ENCODE data around the gene GATA1.
A peak's percentile ranks its signal among the peaks of the same experiment; 100 is the strongest.
"Not testable (repeated sequence)": the region's sequence is repeated elsewhere in the genome, so short reads cannot be mapped to it uniquely, and the experiment has no call there.

The GATA1 gene

GRCh38 chrX:48814722-48815121 lies 28.3 kb downstream of the GATA1 start:
- DNase-seq (ENCODE audit: low spot score), result no peak

DNA sequence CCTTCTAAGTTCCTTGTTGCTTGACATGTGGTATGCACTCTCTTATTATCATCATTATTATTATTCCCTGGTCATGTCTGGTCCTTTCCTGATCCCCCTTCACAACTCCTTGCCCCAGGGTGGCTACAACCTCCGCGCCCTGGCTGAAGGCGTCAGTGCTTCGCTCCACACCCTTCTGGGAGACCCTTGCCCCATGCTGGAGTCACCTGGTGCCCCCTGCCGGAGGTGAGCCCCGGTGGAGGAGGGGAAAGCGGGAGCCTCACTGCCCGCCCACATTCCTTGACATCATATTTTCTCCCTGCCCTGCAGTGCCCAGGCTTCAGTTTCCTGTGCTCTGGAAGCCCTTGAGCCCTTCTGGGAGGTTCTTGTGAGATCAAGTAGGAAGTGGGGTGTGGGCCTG lies 28.9 kb downstream of the GATA1 start:
- no peak for DNase-seq (ENCODE audit: low spot score)

DNA sequence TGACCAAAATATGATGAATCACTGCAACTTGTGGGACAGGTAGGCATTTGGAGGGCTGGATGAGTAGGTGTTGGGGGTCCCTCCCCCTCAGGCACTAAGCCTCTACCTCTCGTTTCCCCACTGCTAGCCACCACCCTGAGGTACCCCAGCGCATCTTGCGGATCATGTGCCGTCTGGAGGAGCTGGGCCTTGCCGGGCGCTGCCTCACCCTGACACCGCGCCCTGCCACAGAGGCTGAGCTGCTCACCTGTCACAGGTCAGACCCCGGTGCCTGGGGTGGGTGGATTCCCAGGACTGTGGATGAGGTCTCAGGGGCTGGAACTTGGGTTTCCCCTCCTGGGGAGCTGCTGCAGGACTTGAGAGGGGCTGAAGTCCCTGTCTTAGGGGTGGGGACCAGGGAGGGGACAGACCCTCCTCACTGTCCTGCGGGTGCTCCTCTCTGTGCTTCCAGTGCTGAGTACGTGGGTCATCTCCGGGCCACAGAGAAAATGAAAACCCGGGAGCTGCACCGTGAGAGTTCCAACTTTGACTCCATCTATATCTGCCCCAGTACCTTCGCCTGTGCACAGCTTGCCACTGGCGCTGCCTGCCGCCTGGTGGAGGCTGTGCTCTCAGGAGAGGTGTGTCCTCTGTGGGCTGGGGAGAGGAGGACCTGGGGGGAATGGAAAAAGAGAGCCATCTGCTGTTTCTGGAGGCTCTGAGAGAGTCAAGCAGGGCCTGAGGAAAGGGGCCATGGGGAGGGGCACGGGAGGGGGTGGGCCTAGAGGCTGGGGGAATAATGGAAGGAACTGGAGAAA lies 29.8 kb downstream of the GATA1 start:
- DNase-seq (ENCODE audit: low spot score), result no peak

- DNase-seq (ENCODE audit: low spot score), result no peak
Observed at GRCh38 chrX:48818098-48818497, 31.7 kb downstream of the GATA1 start.

GRCh38 chrX:48818866-48819265 lies 32.5 kb downstream of the GATA1 start:
- no peak for DNase-seq (ENCODE audit: low spot score)

DNA sequence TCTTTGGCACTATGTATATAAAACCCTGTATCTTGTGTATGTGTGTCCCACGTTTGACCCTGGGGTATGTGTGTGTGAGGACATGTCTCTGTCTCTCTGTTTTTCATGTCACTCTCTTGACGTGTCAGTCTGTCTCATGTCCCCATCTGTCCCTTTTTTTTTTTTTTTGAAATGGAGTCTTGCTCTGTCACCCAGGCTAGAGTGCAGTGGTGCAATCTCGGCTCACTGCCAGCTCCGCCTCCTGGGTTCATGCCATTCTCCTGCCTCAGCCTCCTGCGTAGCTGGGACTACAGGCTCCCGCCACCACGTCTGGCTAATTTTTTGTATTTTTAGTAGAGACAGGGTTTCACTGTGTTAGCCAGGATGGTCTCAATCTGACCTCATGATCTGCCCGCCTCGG lies 33.0 kb downstream of the GATA1 start:
- not testable (repeated sequence) for DNase-seq (ENCODE audit: low spot score)

- DNase-seq (ENCODE audit: low spot score), result peak; percentile 22
Observed at GRCh38 chrX:48823053-48823452, 36.7 kb downstream of the GATA1 start.

GRCh38 chrX:48824066-48824465 lies 37.7 kb downstream of the GATA1 start:
- DNase-seq (ENCODE audit: low spot score), result no peak

DNA sequence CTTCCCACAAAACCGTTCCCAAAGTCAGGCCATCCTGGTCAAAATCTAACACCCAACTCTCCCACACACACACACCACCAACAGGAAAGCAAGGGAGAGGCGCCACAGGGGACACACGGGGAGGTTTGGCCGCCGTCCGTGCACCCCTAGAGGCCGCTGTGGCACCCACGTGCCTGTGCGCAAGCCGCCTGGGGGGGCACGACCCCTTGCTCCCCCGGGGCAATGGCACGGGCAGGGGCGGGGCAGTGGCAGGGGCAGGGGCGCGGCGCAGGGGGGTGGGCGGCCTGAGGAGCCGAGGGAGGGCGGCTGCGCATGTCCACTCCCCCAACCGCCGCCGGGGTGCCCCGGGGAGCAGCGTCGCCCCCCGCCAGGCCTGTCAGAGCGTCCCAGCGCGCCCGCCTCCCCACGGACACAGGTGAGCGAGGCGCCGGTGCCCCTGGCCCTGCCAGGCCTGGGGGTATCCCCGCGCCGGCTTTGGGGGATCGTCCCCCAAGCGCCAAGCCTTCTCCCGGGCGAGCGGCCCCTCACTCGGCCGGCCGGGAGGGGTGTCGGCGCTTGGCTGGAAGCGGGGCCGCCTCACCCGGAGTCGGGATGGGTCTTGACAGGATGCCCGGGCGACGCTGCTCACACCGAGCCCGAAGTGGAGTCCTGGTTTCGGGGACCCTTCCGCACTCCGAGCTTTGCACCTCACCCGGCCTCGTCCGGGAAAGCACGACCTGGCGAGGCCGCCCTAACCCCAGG lies 39.9 kb downstream of the GATA1 start, which contains the start of gene ERAS:
TSS of gene ERAS (plus strand) at position 379 of the 741 bp plus-strand sequence. CDS start 2,611 bp downstream, outside the sequence.
- peak; percentile 14 for DNase-seq (ENCODE audit: low spot score)

DNA sequence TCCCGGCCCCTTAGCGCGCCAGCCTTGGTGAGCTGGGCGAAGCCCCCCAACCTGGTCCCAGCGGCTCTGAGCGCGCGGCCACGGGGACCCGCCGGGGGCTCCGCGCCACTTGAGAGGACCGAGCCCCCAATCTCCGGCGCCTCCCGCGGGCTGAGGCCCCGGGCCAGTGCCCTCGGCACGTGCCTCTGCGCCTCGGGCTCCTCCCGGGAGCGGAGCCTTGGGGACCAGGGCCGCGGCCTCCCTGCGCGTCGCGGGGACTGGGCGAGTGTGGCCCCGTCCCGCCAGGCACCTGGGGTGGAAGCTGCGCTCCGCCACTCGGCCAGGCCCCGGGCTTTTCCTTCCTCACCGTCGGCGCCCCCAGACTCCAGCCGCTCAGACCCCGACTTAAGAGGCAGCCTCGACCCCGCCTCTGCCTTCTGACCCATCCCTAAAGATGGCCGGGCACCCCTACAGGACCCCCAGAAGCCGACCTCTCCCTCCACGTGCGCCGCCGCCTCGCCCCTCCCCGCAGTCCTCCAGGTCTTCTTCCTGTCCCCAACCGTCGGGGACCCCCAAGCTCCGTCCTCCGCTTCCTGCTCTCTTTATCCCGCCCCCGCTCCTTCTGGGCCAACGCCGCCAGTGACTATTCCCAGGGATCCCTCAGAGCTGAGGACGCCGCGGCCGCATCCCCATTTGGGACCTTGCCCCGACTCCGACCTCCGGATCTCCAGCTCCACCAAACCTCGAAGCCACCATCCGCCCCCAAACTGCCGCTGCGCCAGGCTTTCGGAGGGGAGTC lies 40.7 kb downstream of the GATA1 start:
- peak; percentile 19 for DNase-seq (ENCODE audit: low spot score)

GRCh38 chrX:48827654-48827968 lies 41.2 kb downstream of the GATA1 start:
- DNase-seq (ENCODE audit: low spot score), result no peak

DNA sequence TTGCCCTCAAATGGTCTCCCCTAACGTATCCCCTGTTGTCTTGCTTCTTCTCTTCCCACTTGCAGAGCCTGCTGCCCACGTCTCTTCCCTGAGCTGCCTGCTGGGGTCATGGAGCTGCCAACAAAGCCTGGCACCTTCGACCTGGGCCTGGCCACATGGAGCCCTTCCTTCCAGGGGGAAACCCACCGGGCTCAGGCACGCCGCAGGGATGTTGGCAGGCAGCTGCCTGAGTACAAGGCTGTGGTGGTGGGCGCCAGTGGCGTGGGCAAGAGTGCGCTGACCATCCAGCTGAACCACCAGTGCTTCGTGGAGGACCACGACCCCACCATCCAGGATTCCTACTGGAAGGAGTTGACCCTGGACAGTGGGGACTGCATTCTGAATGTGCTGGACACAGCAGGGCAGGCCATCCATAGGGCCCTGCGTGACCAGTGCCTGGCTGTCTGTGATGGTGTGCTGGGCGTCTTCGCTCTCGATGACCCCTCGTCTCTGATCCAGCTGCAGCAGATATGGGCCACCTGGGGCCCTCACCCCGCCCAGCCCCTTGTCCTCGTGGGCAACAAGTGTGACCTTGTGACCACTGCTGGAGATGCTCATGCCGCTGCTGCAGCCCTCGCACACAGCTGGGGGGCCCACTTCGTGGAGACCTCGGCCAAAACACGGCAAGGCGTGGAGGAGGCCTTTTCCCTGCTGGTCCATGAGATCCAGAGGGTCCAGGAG lies 42.8 kb downstream of the GATA1 start:
- DNase-seq (ENCODE audit: low spot score), result no peak

DNA sequence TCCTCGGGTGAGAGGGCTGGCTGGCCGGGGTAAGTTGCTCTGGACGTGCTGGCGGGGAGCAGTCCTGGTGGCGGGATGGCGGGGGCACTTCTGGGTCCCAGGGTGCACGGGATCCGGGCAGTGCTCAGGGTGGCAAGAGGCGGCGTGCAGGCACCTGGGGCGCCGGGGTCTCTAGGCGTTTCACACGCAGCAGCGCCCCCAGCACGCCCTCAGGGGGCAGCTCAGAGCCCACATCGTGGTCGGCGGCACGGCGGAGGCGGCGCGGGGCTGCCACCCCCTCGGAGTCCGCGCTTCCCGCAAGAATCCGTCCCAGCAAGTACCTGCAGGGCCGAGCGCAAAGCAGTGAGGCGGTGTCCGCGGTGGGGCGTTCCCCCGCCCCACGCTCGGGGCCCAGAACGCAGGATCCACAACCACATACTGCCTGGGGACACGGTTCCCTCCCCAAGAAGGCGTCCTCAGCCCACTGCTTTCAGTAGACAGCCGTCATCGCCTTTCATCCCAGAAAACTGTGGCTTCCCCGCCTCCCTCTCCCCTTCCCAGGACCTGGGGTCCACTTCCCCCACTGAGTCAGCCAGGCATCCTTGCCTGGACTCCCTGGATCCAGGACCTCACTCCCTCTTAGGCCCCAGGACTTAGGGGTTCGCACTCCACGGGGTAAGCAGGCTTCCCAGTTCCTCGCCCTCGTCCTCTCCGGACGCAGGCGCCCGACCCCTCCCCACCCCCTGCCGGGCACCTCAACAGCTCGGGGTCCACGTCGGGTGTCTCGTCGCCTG lies 44.9 kb downstream of the GATA1 start:
- no peak for DNase-seq (ENCODE audit: low spot score)

DNA sequence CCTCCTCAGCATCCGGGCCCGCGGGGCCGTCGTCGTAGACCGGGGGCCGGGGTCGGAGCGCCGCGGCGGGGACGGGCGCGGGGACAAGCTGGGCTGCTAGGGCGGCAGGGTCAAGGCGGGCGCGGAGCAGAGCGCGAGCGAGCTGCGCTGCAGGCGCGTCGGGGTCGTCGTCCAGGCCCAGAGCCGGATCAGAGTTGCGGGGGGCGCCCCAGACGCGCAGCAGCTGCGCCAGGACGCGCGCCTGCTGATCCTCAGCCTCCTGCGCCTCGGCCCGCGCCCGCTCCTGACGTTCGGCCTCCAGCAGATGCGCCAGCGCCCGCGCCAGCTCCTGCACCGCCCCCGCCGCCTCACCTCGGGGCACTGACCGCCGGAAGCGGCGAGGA lies 45.5 kb downstream of the GATA1 start:
- DNase-seq (ENCODE audit: low spot score), result peak; percentile 47

DNA sequence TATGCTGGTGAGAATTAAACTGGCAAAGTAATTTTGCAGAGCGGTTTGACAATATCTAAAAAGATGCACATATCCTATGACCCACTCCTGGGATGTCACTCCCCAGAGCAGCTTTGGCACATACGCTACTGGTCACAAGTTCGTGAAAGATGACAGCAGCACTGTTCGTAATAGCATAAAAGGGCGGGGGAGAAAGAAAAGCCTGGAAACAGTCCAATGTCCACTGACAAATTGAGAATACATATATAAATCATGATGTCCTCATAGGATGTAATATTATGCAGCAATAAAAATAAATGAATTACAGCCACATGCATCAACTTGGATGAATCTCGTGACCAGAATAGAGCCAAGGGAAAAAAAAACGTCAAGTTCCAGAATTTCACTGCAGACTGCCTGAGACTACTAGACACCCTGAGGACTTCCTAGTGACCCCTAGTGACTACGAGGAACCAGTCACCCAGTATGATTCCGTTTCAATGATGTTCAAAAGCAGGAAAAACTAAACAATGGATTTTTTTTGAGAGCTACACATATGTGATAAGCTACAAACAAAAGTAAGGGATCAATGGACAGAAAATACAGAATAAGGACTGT lies 47.2 kb downstream of the GATA1 start:
- no peak for DNase-seq (ENCODE audit: low spot score)

GRCh38 chrX:48834383-48834709 lies 48.0 kb downstream of the GATA1 start:
- DNase-seq (ENCODE audit: low spot score), result no peak

DNA sequence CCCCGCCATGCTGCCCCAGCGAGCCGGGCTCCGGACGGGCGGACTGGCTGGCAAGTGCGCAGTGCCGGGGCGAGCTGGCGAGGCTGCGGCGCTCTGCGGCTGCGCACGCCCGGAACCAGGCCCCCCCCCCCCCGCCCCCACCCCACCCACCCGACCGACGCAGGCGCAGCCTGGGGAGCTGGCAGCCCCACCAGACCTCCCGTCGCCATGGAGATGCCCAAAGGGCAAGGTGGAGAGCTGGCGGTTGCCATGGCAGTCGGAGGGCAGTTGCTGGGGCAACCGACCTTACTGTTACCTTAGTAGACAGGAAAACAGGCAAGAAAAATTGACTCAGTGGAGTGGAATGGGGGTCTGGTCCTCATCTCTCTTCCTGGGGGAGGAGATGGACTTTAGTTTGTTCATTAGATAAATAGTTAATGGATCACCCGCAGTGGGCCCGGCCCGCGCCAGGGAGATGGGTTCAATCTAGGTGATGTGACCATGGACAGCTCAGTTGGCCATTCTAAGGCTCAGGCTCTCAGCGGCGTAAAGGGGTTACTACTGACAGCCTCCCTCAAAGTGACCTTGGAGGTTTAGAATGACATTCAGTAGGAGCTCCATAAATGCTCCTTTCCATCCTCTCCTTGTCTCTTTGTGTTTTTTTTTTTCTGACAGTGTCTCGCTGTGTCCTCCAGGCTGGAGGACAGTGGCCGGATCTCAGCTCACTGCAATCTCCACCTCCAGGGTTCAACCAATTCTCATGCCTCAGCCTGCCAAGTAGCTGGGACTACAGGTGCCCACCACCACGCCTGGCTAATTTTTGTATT lies 49.3 kb downstream of the GATA1 start, which contains the start of gene PCSK1N:
TSS of gene PCSK1N (minus strand) at position 87 of the 806 bp plus-strand sequence. CDS start at position 9, 78 bp downstream.
- peak; percentile 71 for DNase-seq (ENCODE audit: low spot score)

DNA sequence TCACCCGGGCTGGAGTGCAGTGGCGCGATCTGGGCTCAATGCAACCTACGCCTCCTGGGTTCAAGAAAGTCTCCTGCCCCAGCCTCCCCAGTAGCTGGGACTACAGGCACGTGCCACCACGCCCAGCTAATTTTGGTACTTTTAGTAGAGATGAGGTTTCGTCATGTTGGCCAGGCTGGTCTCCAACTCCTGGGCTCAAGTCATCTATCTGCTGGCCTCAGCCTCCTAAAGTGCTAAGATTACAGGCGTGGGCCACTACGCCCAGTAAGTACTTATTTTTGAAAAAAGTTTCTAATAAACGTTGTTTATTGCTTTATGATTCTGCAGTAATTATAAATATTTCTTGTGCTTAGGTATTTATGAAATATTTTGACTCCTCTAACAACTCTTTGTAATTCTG lies 53.3 kb downstream of the GATA1 start:
- DNase-seq (ENCODE audit: low spot score), result no peak

Measured in iPS-NIHi11 (cell line).